ENCODE data around the gene BYSL.

GRCh38 chr6:41943456-41943855, 22.2 kb downstream of the BYSL start:
- no peak for TF ChIP-seq CTCF (IDR thresholded peaks at IDR 0.05)
- no peak for TF ChIP-seq POLR2AphosphoS5 (IDR thresholded peaks at IDR 0.05; ENCODE audit: low read depth, low read length)
- no peak for TF ChIP-seq EP300 (IDR thresholded peaks at IDR 0.05; ENCODE audit: borderline replicate concordance in 1 of 2, low read depth in 1 of 2, low read length in 1 of 2)
- TF ChIP-seq FOXM1 (IDR thresholded peaks at IDR 0.05; ENCODE audit: low read depth) = no peak
- TF ChIP-seq YY1 (IDR thresholded peaks at IDR 0.05; ENCODE audit: low read depth) = no peak
- no peak for TF ChIP-seq TAF1 (IDR thresholded peaks at IDR 0.05; ENCODE audit: borderline replicate concordance, low read depth, low read length)

Measured in SK-N-SH (cell line).